ENCODE measurements around the gene ATN1.

The ATN1 gene

GRCh38 chr12:6970096-6970527, 42.4 kb downstream of the ATN1 start:
- 0 out of 2 replicates have a peak, but pooled peaks have one; percentile 66 for TF ChIP-seq YY1 (IDR thresholded peaks at IDR 0.05; ENCODE audit: low read depth)
- TF ChIP-seq MAX (IDR thresholded peaks at IDR 0.05), result no peak
- no peak for TF ChIP-seq CREB1 (IDR thresholded peaks at IDR 0.05; ENCODE audit: low read depth)

- TF ChIP-seq CREB1 (IDR thresholded peaks at IDR 0.05; ENCODE audit: low read depth) (no peak), CEBPB (IDR thresholded peaks at IDR 0.05) (no peak), USF1 (IDR thresholded peaks at IDR 0.05) (no peak), TCF12 (IDR thresholded peaks at IDR 0.05; ENCODE audit: low read depth) (no peak), MAX (IDR thresholded peaks at IDR 0.05) (no peak), ZBTB7A (IDR thresholded peaks at IDR 0.05; ENCODE audit: low read depth) (no peak), EP300 (IDR thresholded peaks at IDR 0.05; ENCODE audit: borderline replicate concordance) (no peak), RAD21 (IDR thresholded peaks at IDR 0.05; ENCODE audit: low read depth) (no peak), EGR1 (IDR thresholded peaks at IDR 0.05) (no peak)
Observed at GRCh38 chr12:6974180-6974579, 46.4 kb downstream of the ATN1 start.

GRCh38 chr12:6975297-6976032, 47.7 kb downstream of the ATN1 start:
- no peak for TF ChIP-seq YY1 (IDR thresholded peaks at IDR 0.05; ENCODE audit: low read depth)

- TF ChIP-seq TEAD4 (IDR thresholded peaks at IDR 0.05), result no peak
- no peak for TF ChIP-seq RAD21 (IDR thresholded peaks at IDR 0.05; ENCODE audit: low read depth)
- no peak for TF ChIP-seq EGR1 (IDR thresholded peaks at IDR 0.05)
Observed at GRCh38 chr12:6977653-6978052, 49.9 kb downstream of the ATN1 start.

GRCh38 chr12:6978188-6978587, 50.4 kb downstream of the ATN1 start:
- TF ChIP-seq EGR1 (IDR thresholded peaks at IDR 0.05), result no peak
- no peak for TF ChIP-seq REST (IDR thresholded peaks at IDR 0.05; ENCODE audit: low read depth)
- no peak for TF ChIP-seq EP300 (IDR thresholded peaks at IDR 0.05; ENCODE audit: borderline replicate concordance)
- TF ChIP-seq RAD21 (IDR thresholded peaks at IDR 0.05; ENCODE audit: low read depth), result no peak
- TF ChIP-seq MAX (IDR thresholded peaks at IDR 0.05), result no peak
- TF ChIP-seq TAF1 (IDR thresholded peaks at IDR 0.05; ENCODE audit: low read depth), result no peak
- TF ChIP-seq NFIC (IDR thresholded peaks at IDR 0.05), result no peak
- TF ChIP-seq TCF12 (IDR thresholded peaks at IDR 0.05; ENCODE audit: low read depth), result no peak
- TF ChIP-seq CREB1 (IDR thresholded peaks at IDR 0.05; ENCODE audit: low read depth), result no peak
- TF ChIP-seq CEBPB (IDR thresholded peaks at IDR 0.05), result no peak

GRCh38 chr12:6978611-6979011, 50.9 kb downstream of the ATN1 start:
- no peak for TF ChIP-seq TAF1 (IDR thresholded peaks at IDR 0.05; ENCODE audit: low read depth)
- no peak for TF ChIP-seq MAX (IDR thresholded peaks at IDR 0.05)
- no peak for TF ChIP-seq TEAD4 (IDR thresholded peaks at IDR 0.05)
- TF ChIP-seq FOXM1 (IDR thresholded peaks at IDR 0.05; ENCODE audit: borderline replicate concordance, low read depth), result no peak
- TF ChIP-seq EP300 (IDR thresholded peaks at IDR 0.05; ENCODE audit: borderline replicate concordance), result no peak
- no peak for TF ChIP-seq YY1 (IDR thresholded peaks at IDR 0.05; ENCODE audit: low read depth)
- no peak for TF ChIP-seq USF1 (IDR thresholded peaks at IDR 0.05)
- no peak for TF ChIP-seq CREB1 (IDR thresholded peaks at IDR 0.05; ENCODE audit: low read depth)
- TF ChIP-seq ZBTB7A (IDR thresholded peaks at IDR 0.05; ENCODE audit: low read depth), result no peak
- TF ChIP-seq NFIC (IDR thresholded peaks at IDR 0.05), result no peak

- TF ChIP-seq USF1 (IDR thresholded peaks at IDR 0.05), result no peak
- TF ChIP-seq MAX (IDR thresholded peaks at IDR 0.05), result no peak
- no peak for TF ChIP-seq NFIC (IDR thresholded peaks at IDR 0.05)
- no peak for TF ChIP-seq YY1 (IDR thresholded peaks at IDR 0.05; ENCODE audit: low read depth)
- no peak for TF ChIP-seq ZBTB7A (IDR thresholded peaks at IDR 0.05; ENCODE audit: low read depth)
- no peak for TF ChIP-seq TEAD4 (IDR thresholded peaks at IDR 0.05)
Observed at GRCh38 chr12:6979021-6979420, 51.3 kb downstream of the ATN1 start.
